Right ventricle myocardium inferior (tissue), 1 donor: Measurements from ENCODE around the gene RENBP. TPM values are rescaled to one million over a fixed set of nuclear protein-coding genes. Genes with fewer than 3 reads are reported as not detected.

Source experiments
- ATAC-seq: fragments of 200-7000 bp; cut with Tn5 transposase; one replicate; pipeline ENCODE4 v1.9.1; 2020; ENCODE audit warnings: mild to moderate bottlenecking, moderate library complexity
- DNase-seq: peaks from one replicate; pipeline ENCODE4 v3.0.0; 2021; ENCODE audit errors: missing footprints
- intact Hi-C: fragments of 100-400 bp; cut with DNase I; formaldehyde crosslinking; loops from one replicate; pipeline ENCODE4 v1.11.0; 2022
- total RNA-seq: library from RNA; stranded (reverse); fragmentation: NEBNext Ultra II Directional; extraction: Animal tissue kit (Norgen Biotek cat#: 25700); gene quantifications from one replicate; pipeline ENCODE4 v1.2.1, GENCODE V29; 2021
- donor health status: DM: no; HTN: yes; CAD: no; lungs with severe emphysema.

The RENBP gene
- total RNA-seq, 1 donor from 2014 or later, result 8.8 TPM

- ATAC-seq, result no peak
- DNase-seq, result peak; percentile 81
- intact Hi-C loops, result no loop called here
Observed at GRCh38 chrX:153926858-153927671, 17.4 kb downstream of the RENBP start.

- peak; percentile 6 for ATAC-seq
- intact Hi-C loops, result no loop called here
Observed at GRCh38 chrX:153926552-153926857, 17.9 kb downstream of the RENBP start.

GRCh38 chrX:153925739-153926551, 18.5 kb downstream of the RENBP start, which contains the start of gene ARHGAP4:
ARHGAP4 (minus strand) TSS chrX:153926264; CDS start chrX:153926202, 62 bp downstream.
- intact Hi-C loops, result no loop called here
- no peak for DNase-seq
- no peak for ATAC-seq

More at GRCh38 chrX:153926552-153926857, 17.9 kb downstream of the RENBP start:
- DNase-seq, result no peak

- DNase-seq (no peak), ATAC-seq (no peak)
- intact Hi-C loops, result no loop called here
Observed at GRCh38 chrX:153925387-153925738, 19.1 kb downstream of the RENBP start.

GRCh38 chrX:153924149-153924861, 20.1 kb downstream of the RENBP start:
- DNase-seq, result no peak
- intact Hi-C loops, result no loop called here
- ATAC-seq, result no peak

GRCh38 chrX:153922932-153923857, 21.2 kb downstream of the RENBP start:
- peak; percentile 50 for ATAC-seq
- intact Hi-C loops, result no loop called here
- DNase-seq, result peak; percentile 89

GRCh38 chrX:153921511-153922446, 22.7 kb downstream of the RENBP start:
- DNase-seq, result no peak

GRCh38 chrX:153921070-153921469, 23.4 kb downstream of the RENBP start:
- intact Hi-C loops, result no loop called here
- DNase-seq (no peak), ATAC-seq (no peak)

More at GRCh38 chrX:153921511-153922446, 22.7 kb downstream of the RENBP start:
- ATAC-seq, result no peak
- intact Hi-C loops, result no loop called here

GRCh38 chrX:153920546-153920945, 23.9 kb downstream of the RENBP start:
- ATAC-seq (no peak), DNase-seq (no peak)
- intact Hi-C loops, result no loop called here

GRCh38 chrX:153919281-153919680, 25.2 kb downstream of the RENBP start:
- DNase-seq (no peak), ATAC-seq (no peak)
- intact Hi-C loops, result no loop called here

GRCh38 chrX:153917869-153918268, 26.6 kb downstream of the RENBP start:
- intact Hi-C loops, result no loop called here
- DNase-seq (no peak), ATAC-seq (no peak)

GRCh38 chrX:153913701-153914100, 30.7 kb downstream of the RENBP start:
- ATAC-seq, result no peak
- DNase-seq, result no peak

GRCh38 chrX:153913211-153913610, 31.2 kb downstream of the RENBP start:
- no peak for DNase-seq
- intact Hi-C loops, result no loop called here
- no peak for ATAC-seq

More at GRCh38 chrX:153913701-153914100, 30.7 kb downstream of the RENBP start:
- intact Hi-C loops, result no loop called here

- DNase-seq, result no peak
- intact Hi-C loops, result no loop called here
- no peak for ATAC-seq
Observed at GRCh38 chrX:153911798-153912197, 32.6 kb downstream of the RENBP start.

- ATAC-seq, result no peak
- no peak for DNase-seq
- intact Hi-C loops, result no loop called here
Observed at GRCh38 chrX:153910446-153910845, 34.0 kb downstream of the RENBP start.

- intact Hi-C loops, result no loop called here
- DNase-seq (no peak), ATAC-seq (no peak)
Observed at GRCh38 chrX:153909980-153910360, 34.5 kb downstream of the RENBP start.
